Endodermal cell (in vitro differentiated cells): Measurements from ENCODE around the gene PCCA. TPM values are rescaled to one million over a fixed set of nuclear protein-coding genes. Genes with fewer than 3 reads are reported as not detected.

Experiments used
- DNase-seq: peaks from one replicate; pipeline ENCODE4 v3.0.0-alpha.2; 2017
- H3K27ac ChIP-seq: 2 replicates; pipeline ENCODE4 v1.5.1; 2013; ENCODE audit warnings: mild to moderate bottlenecking, low read depth, low read length, moderate library complexity
- H3K27me3 ChIP-seq: 2 replicates; pipeline ENCODE4 v1.6.1; 2013; ENCODE audit warnings: mild to moderate bottlenecking, low read length, moderate library complexity; ENCODE audit not compliant: insufficient read depth, control insufficient read depth, poor library complexity, severe bottlenecking
- H3K36me3 ChIP-seq: 2 replicates; pipeline ENCODE4 v1.7.0; 2013; ENCODE audit warnings: mild to moderate bottlenecking, low read length, moderate library complexity; ENCODE audit not compliant: control insufficient read depth, insufficient read depth
- H3K4me1 ChIP-seq: one replicate; pipeline ENCODE4 v1.7.0; 2013; ENCODE audit warnings: low read length; ENCODE audit not compliant: control insufficient read depth, insufficient read depth
- H3K4me3 ChIP-seq: 2 replicates; pipeline ENCODE4 v1.5.1; 2013; ENCODE audit warnings: mild to moderate bottlenecking, low read length, moderate library complexity
- H3K9ac ChIP-seq: 2 replicates; pipeline ENCODE4 v1.6.1; 2013; ENCODE audit warnings: mild to moderate bottlenecking, low read length, moderate library complexity; ENCODE audit not compliant: poor library complexity, severe bottlenecking; ENCODE audit errors: extremely low read depth
- H3K9me3 ChIP-seq: 2 replicates; pipeline ENCODE4 v1.6.1; 2013; ENCODE audit warnings: mild to moderate bottlenecking, low read length, moderate library complexity; ENCODE audit not compliant: control insufficient read depth
- H3K27ac Mint-ChIP-seq: 2 replicates; pipeline ENCODE4 v1.8.0; 2020; ENCODE audit warnings: mixed read lengths
- H3K27me3 Mint-ChIP-seq: 2 replicates; pipeline ENCODE4 v1.8.0; 2021; ENCODE audit warnings: mild to moderate bottlenecking, mixed read lengths; ENCODE audit not compliant: insufficient read depth
- H3K36me3 Mint-ChIP-seq: 2 replicates; pipeline ENCODE4 v1.8.0; 2020; ENCODE audit warnings: low read depth, mixed read lengths
- H3K4me1 Mint-ChIP-seq: 2 replicates; pipeline ENCODE4 v1.8.0; 2020; ENCODE audit warnings: mixed read lengths
- H3K4me3 Mint-ChIP-seq: 2 replicates; pipeline ENCODE4 v1.8.0; 2020; ENCODE audit warnings: mild to moderate bottlenecking, moderate library complexity, mixed read lengths
- H3K9me3 Mint-ChIP-seq: 2 replicates; pipeline ENCODE4 v1.8.0; 2020; ENCODE audit warnings: mild to moderate bottlenecking, mixed read lengths
- WGBS, 2 experiments: methylation state at CpG; one replicate each; pipeline versions ENCODE4 v1.1.5 to v1.1.7; 2013; ENCODE audit warnings: missing lambda C conversion rate in 2 of 2, mixed read lengths in 1 of 2; ENCODE audit not compliant: insufficient coverage in 1 of 2, insufficient read length in 1 of 2; 5-methylcytosine and 5-hydroxymethylcytosine counted together
- total RNA-seq, 2 donors: library from RNA; stranded (reverse); fragmentation: NEBNext Ultra II Directional in 1 of 2; extraction: Animal tissue kit (Norgen Biotek cat#: 25700) in 1 of 2; gene quantifications; 2 replicates in 1 of 2; 3 replicates in 1 of 2; pipeline ENCODE4 v1.2.1, GENCODE V29; 2021
- TF ChIP-seq, protein P1 (sequence below): fragments of 200-600 bp; sonication (generic); conservative IDR thresholded peaks from 2 replicates; pipeline ENCODE4 v1.5.0; 2021; ENCODE audit warnings: antibody characterized with exemption, mild to moderate bottlenecking

Gene PCCA
- total RNA-seq, 2 donors from 2014 or later: 60.2 to 67.2 TPM

DNA sequence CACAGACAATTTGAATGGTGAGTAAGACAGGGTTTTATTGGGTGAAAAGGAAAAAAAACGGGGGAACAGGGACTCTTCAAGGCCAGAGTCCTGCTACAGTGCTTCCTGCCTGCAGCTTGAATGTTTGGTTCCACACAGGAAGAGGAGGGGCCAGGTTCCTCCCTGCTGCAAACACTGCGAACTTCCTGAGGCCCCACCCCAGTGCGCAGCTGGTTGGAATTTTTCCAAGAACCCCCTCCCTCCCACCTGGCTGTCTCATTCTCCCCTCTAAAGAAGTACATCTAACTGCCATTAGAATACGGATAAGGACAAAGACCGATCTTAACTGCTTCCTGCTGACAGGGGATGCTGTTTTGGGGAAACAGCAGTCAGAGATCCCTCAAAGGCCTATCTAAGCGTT lies 314.8 kb downstream of the PCCA start:
- no peak overlapping the region for H3K9ac ChIP-seq
- H3K27ac ChIP-seq: no peak overlapping the region
- H3K9me3 ChIP-seq: peaks cover 62% of the 10 kb centered on the region
- no peak overlapping the region for H3K4me3 ChIP-seq
- 93 to 100% methylated on average over 2 to 6 of the region's 6 CpGs for WGBS, 2 experiments
- Mint-ChIP-seq H3K9me3 (peaks cover 52% of the 10 kb centered on the region), H3K4me1 (peaks cover 2% of the 10 kb centered on the region), H3K36me3 (peaks cover 76% of the 10 kb centered on the region), H3K27me3 (no peaks in the 10 kb centered on the region), H3K27ac (no peak overlapping the region), H3K4me3 (no peak overlapping the region)
- H3K27me3 ChIP-seq: no peaks in the 10 kb centered on the region
- DNase-seq: peak; percentile 65
- TF ChIP-seq, protein P1, sequence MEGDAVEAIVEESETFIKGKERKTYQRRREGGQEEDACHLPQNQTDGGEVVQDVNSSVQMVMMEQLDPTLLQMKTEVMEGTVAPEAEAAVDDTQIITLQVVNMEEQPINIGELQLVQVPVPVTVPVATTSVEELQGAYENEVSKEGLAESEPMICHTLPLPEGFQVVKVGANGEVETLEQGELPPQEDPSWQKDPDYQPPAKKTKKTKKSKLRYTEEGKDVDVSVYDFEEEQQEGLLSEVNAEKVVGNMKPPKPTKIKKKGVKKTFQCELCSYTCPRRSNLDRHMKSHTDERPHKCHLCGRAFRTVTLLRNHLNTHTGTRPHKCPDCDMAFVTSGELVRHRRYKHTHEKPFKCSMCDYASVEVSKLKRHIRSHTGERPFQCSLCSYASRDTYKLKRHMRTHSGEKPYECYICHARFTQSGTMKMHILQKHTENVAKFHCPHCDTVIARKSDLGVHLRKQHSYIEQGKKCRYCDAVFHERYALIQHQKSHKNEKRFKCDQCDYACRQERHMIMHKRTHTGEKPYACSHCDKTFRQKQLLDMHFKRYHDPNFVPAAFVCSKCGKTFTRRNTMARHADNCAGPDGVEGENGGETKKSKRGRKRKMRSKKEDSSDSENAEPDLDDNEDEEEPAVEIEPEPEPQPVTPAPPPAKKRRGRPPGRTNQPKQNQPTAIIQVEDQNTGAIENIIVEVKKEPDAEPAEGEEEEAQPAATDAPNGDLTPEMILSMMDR: no peak
- H3K4me1 ChIP-seq: no peaks in the 10 kb centered on the region
- H3K36me3 ChIP-seq: peaks cover 56% of the 10 kb centered on the region

DNA sequence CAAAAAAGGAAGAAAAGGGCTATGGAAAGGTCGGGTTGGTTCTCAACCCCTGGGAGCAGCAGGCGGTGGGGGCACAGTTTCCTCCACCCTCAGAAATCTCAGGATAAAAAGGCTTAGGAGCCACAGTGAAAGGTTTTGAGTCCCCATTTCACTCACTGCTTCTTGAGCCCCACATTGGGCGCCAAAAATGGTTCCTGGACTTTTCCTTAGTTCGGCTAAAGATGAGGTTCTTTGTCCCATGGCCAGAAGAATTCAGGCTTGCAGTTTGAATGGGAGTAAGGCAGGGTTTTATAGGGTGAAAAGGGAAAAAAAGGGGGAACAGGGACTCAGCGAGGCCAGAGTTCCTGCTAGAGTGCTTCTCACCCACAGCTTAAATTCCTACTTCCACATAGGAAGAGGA lies 320.2 kb downstream of the PCCA start:
- TF ChIP-seq, protein P1: no peak
- H3K27me3 Mint-ChIP-seq: no peaks in the 10 kb centered on the region
- H3K27ac Mint-ChIP-seq: no peak overlapping the region
- peaks cover 67% of the 10 kb centered on the region for H3K9me3 ChIP-seq
- H3K4me1 Mint-ChIP-seq: peaks cover 1% of the 10 kb centered on the region
- H3K4me3 Mint-ChIP-seq: no peak overlapping the region
- H3K4me1 ChIP-seq: no peaks in the 10 kb centered on the region
- no peak overlapping the region for H3K27ac ChIP-seq
- peak overlapping the region; percentile 66 for H3K4me3 ChIP-seq
- DNase-seq: no peak
- WGBS, 2 experiments: 83 to 89% methylated on average over 2 to 5 of the region's 5 CpGs
- H3K27me3 ChIP-seq: no peaks in the 10 kb centered on the region
- H3K9ac ChIP-seq: no peak overlapping the region
- H3K9me3 Mint-ChIP-seq: peaks cover 72% of the 10 kb centered on the region
- peaks cover 78% of the 10 kb centered on the region for H3K36me3 Mint-ChIP-seq
- H3K36me3 ChIP-seq: peaks cover 52% of the 10 kb centered on the region

DNA sequence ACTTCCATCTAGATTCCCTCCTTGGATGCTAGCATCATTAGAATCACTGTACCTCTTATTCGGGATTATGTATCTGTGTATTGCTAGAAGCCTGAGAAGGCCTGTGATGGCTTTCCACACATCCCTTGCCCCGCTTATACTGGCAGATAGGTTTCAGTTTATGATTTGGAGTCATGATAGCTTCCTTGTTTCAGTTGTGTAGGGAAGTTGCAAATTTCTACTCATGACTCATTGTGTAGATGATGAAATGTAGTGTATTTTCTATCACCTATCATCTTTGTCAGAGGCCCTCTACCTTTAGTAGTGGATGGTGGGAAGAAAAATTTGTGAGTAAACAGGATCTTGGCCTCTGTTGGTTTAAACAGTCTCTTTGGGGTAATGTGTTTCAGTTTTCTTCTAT lies 334.5 kb downstream of the PCCA start:
- Histone ChIP-seq H3K36me3 (no peaks in the 10 kb centered on the region), H3K9ac (no peak overlapping the region), H3K4me1 (no peaks in the 10 kb centered on the region), H3K27ac (no peak overlapping the region), H3K4me3 (no peak overlapping the region), H3K27me3 (no peaks in the 10 kb centered on the region), H3K9me3 (no peaks in the 10 kb centered on the region)
- WGBS, 2 experiments: 95% methylated on average over 2 of the region's 2 CpGs; no CpG with 5 or more reads in 1 of the 2 experiments
- TF ChIP-seq, protein P1: no peak
- Mint-ChIP-seq H3K36me3 (peaks cover 21% of the 10 kb centered on the region), H3K9me3 (no peaks in the 10 kb centered on the region), H3K4me3 (no peak overlapping the region), H3K27ac (no peak overlapping the region), H3K27me3 (no peaks in the 10 kb centered on the region), H3K4me1 (peaks cover under 1% of the 10 kb centered on the region)
- no peak for DNase-seq
